ENCODE data around the gene SWT1. TPM values are rescaled to one million over a fixed set of nuclear protein-coding genes. Genes with fewer than 3 reads are reported as not detected.

The SWT1 gene
- polyA plus RNA-seq, 1 of the 3 experiments (the other 2 are of a cell fraction): 1.1 TPM

DNA sequence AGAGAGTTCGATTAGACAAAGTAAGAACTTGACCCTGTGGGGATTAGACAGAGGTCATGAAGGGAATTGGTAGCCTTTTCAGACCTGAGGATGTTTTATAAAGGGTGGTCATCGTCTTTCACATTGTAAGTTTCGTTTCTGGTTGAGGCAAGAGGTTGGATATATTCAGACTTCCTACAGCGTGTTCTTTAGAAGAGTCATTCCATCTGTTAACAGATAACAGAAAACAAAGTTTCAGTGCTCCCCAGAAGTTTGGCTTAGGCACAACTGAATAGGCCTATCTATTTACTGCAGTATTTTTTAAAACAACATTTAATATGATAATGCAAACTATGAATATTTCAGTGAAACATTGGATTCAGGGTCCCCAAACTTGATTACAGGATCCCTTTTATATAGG, 177.2 kb downstream of the SWT1 start:
- H3K9me2 ChIP-seq: no peaks in the 10 kb centered on the region
- no peaks in the 10 kb centered on the region for H3K27me3 ChIP-seq (ENCODE audit: insufficient read depth)
- no peak overlapping the region for H3K27ac ChIP-seq (ENCODE audit: low read depth in 2 of 2, low read length in 1 of 2)
- H3K36me3 ChIP-seq (replicated peaks in 1 of 2; ENCODE audit: control insufficient read depth in 1 of 2, insufficient read depth in 2 of 2, low read length in 1 of 2): no peaks in the 10 kb centered on the region
- H3K79me2 ChIP-seq (ENCODE audit: insufficient read depth): no peaks in the 10 kb centered on the region
- no peak overlapping the region for H3K4me2 ChIP-seq
- no peak for TF ChIP-seq RFX5 (IDR thresholded peaks at IDR 0.05; ENCODE audit: low read length)
- TF ChIP-seq FOXJ3 (CRISPR knock-in tag; IDR thresholded peaks at IDR 0.05): no peak
- no peak for TF ChIP-seq TEAD4 (IDR thresholded peaks at IDR 0.05; ENCODE audit: borderline replicate concordance, insufficient read depth)
- TF ChIP-seq RCOR1 (IDR thresholded peaks at IDR 0.05; ENCODE audit: low read length): no peak
- TF ChIP-seq IRF3 (IDR thresholded peaks at IDR 0.05; ENCODE audit: low read depth, low read length): no peak
- no peak for TF ChIP-seq GATA2 (CRISPR knock-in tag; IDR thresholded peaks at IDR 0.05)
- TF ChIP-seq, protein P1, sequence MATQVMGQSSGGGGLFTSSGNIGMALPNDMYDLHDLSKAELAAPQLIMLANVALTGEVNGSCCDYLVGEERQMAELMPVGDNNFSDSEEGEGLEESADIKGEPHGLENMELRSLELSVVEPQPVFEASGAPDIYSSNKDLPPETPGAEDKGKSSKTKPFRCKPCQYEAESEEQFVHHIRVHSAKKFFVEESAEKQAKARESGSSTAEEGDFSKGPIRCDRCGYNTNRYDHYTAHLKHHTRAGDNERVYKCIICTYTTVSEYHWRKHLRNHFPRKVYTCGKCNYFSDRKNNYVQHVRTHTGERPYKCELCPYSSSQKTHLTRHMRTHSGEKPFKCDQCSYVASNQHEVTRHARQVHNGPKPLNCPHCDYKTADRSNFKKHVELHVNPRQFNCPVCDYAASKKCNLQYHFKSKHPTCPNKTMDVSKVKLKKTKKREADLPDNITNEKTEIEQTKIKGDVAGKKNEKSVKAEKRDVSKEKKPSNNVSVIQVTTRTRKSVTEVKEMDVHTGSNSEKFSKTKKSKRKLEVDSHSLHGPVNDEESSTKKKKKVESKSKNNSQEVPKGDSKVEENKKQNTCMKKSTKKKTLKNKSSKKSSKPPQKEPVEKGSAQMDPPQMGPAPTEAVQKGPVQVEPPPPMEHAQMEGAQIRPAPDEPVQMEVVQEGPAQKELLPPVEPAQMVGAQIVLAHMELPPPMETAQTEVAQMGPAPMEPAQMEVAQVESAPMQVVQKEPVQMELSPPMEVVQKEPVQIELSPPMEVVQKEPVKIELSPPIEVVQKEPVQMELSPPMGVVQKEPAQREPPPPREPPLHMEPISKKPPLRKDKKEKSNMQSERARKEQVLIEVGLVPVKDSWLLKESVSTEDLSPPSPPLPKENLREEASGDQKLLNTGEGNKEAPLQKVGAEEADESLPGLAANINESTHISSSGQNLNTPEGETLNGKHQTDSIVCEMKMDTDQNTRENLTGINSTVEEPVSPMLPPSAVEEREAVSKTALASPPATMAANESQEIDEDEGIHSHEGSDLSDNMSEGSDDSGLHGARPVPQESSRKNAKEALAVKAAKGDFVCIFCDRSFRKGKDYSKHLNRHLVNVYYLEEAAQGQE (IDR thresholded peaks at IDR 0.05; ENCODE audit: low read depth, low read length): no peak
- TF ChIP-seq MEF2A (IDR thresholded peaks at IDR 0.05; ENCODE audit: borderline replicate concordance, low read depth): no peak
- no peak for TF ChIP-seq RAD21 (IDR thresholded peaks at IDR 0.05; ENCODE audit: low read length)
- no peak for TF ChIP-seq FOXM1 (IDR thresholded peaks at IDR 0.05; ENCODE audit: low read depth)
- no peak for TF ChIP-seq SMC3 (IDR thresholded peaks at IDR 0.05; ENCODE audit: low read depth, low read length)
- no peak for TF ChIP-seq CTCF (IDR thresholded peaks at IDR 0.05)
- no peak for TF ChIP-seq NRF1 (IDR thresholded peaks at IDR 0.05; ENCODE audit: low read depth, low read length)
- no peak for TF ChIP-seq ZBTB33 (IDR thresholded peaks at IDR 0.05; ENCODE audit: borderline replicate concordance, low read depth)
- TF ChIP-seq YY1 (IDR thresholded peaks at IDR 0.05; ENCODE audit: low read depth): no peak
- no peak for TF ChIP-seq EZH2phosphoT487 (IDR thresholded peaks at IDR 0.05; ENCODE audit: borderline replicate concordance, low read depth)
- no peak for TF ChIP-seq MXI1 (IDR thresholded peaks at IDR 0.05; ENCODE audit: low read depth, low read length)
- TF ChIP-seq ELF1 (IDR thresholded peaks at IDR 0.05): no peak
- no peak for TF ChIP-seq CHD2 (IDR thresholded peaks at IDR 0.05; ENCODE audit: low read length, partially characterized antibody)
- no peak for TF ChIP-seq TAF1 (IDR thresholded peaks at IDR 0.05; ENCODE audit: borderline replicate concordance, low read depth, low read length)
- CTCF ChIA-PET: no interaction called here
- H3K9me3 ChIP-seq: no peaks in the 10 kb centered on the region
- POLR2A ChIA-PET: no interaction called here
- 60% methylated on average over 4 of the region's 4 CpGs for WGBS (ENCODE audit: low lambda C conversion rate)
- H2AFZ ChIP-seq (ENCODE audit: low read depth): no peak overlapping the region
- no peak overlapping the region for H3K9ac ChIP-seq
- H3K4me1 ChIP-seq (ENCODE audit: control insufficient read depth in 1 of 2, insufficient read depth in 2 of 2, low read depth in 1 of 2, low read length in 1 of 2): no peaks in the 10 kb centered on the region; a peak in 3 of 4 replicates
- no peaks in the 10 kb centered on the region for H3F3A ChIP-seq (replicated peaks; ENCODE audit: insufficient read depth)
- no peaks in the 10 kb centered on the region for H4K20me1 ChIP-seq (ENCODE audit: insufficient read depth)
- H3K4me3 ChIP-seq (ENCODE audit: low read depth in 2 of 2, low read length in 1 of 2): no peak overlapping the region
- DNase-seq: no peak
